GM06990 (cell line): ENCODE data around the gene NEURL1B.
A peak's percentile ranks its signal among the peaks of the same experiment; 100 is the strongest.
"Not testable (repeated sequence)": the region's sequence is repeated elsewhere in the genome, so short reads cannot be mapped to it uniquely, and the experiment has no call there.

ENCODE experiments used
- DNase-seq: peaks from one replicate; pipeline ENCODE4 v3.0.0-alpha.2; 2011; ENCODE audit not compliant: insufficient read length; ENCODE audit errors: extremely low read depth
- H3K27me3 ChIP-seq: replicated peaks from 2 replicates; pipeline ENCODE4 v1.6.0; 2011; ENCODE audit warnings: low read length; ENCODE audit not compliant: control insufficient read depth, insufficient read depth
- H3K36me3 ChIP-seq: 2 replicates; pipeline ENCODE4 v1.5.1; 2011; ENCODE audit warnings: low read length; ENCODE audit not compliant: control insufficient read depth, insufficient read depth
- H3K4me3 ChIP-seq: replicated peaks from 2 replicates; pipeline ENCODE4 v1.5.1; 2011; ENCODE audit warnings: low read depth, mild to moderate bottlenecking, control low read depth, low read length
- TF ChIP-seq, protein P1 (sequence below): IDR thresholded peaks from 2 replicates; pipeline ENCODE4 v1.5.1; 2011; ENCODE audit warnings: low read length, control low read depth, mild to moderate bottlenecking, inconsistent platforms; ENCODE audit not compliant: insufficient read depth, poor library complexity, severe bottlenecking

NEURL1B gene

DNA sequence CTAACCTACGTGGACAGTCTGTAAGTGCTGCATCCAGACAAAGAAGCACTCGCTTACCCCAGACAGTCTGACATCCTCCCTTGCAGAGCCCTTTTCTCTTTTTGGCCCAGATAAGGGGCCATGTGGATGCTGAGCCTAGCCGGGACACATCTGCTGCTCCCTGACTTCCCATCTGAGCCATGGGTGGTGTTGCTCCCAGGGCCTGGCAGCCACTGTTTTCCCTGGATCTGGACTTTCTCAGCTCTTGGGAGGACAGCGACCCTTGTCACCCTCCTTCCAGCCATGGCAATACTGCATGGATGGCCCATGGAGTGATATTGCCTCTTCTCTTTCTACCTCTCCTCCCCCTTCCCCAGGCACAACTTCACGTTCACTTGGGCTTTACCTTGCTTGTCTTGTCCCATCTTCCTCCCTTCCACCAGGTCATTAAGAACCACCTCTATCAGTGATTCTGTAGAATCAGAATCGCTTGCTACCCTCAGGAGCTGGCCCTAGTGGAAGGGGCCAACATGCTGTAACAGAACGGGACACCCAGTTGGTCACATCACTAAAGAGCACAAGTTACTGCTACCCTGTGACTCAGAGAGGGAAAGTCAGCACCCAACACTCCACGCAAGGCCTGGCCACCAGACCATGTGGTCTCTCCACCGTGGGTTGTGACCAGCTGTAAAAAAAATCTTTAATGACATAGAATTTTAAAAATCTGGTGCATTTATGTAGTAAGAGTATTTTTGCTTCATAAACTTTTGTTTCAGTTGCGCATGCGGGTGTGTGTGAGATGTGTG is 4.4 kb downstream of the NEURL1B start:
- Histone ChIP-seq H3K36me3 (no peaks in the 10 kb centered on the region), H3K27me3 (peaks cover 11% of the 10 kb centered on the region), H3K4me3 (no peak overlapping the region)
- TF ChIP-seq, protein P1, sequence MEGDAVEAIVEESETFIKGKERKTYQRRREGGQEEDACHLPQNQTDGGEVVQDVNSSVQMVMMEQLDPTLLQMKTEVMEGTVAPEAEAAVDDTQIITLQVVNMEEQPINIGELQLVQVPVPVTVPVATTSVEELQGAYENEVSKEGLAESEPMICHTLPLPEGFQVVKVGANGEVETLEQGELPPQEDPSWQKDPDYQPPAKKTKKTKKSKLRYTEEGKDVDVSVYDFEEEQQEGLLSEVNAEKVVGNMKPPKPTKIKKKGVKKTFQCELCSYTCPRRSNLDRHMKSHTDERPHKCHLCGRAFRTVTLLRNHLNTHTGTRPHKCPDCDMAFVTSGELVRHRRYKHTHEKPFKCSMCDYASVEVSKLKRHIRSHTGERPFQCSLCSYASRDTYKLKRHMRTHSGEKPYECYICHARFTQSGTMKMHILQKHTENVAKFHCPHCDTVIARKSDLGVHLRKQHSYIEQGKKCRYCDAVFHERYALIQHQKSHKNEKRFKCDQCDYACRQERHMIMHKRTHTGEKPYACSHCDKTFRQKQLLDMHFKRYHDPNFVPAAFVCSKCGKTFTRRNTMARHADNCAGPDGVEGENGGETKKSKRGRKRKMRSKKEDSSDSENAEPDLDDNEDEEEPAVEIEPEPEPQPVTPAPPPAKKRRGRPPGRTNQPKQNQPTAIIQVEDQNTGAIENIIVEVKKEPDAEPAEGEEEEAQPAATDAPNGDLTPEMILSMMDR, result no peak
- DNase-seq, result no peak

DNA sequence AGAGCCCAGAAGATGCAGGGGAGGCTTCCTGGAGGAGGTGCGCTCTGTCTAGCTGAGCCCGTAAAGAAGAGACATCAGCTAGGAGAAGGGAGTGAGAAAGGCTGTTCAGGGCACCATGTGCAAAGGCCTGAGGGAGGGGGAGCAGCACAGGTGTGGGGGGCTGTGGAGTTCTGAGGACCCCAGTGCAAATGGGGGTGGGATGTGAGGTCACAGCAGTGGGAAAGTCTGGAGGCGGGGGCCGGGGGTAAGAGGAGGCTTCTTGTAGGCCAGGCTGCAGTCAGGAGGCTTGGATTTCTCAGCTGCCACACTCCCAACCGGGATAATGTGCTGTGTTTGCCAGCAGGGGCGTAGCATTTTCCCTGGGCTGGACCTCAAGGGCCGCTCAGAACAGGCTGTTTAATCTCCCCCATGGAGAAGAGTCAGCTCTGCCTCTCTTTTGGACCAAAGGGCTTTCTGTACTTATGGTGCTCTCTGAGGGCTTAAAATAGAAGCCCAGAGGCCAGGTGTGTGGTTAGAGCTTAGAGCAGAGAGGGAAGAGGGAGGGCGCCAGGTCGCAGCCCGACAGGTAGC is 5.7 kb downstream of the NEURL1B start:
- peaks cover 11% of the 10 kb centered on the region for H3K27me3 ChIP-seq
- H3K4me3 ChIP-seq, result no peak overlapping the region
- TF ChIP-seq, protein P1, result peak; percentile 27
- H3K36me3 ChIP-seq, result no peaks in the 10 kb centered on the region
- DNase-seq, result no peak

DNA sequence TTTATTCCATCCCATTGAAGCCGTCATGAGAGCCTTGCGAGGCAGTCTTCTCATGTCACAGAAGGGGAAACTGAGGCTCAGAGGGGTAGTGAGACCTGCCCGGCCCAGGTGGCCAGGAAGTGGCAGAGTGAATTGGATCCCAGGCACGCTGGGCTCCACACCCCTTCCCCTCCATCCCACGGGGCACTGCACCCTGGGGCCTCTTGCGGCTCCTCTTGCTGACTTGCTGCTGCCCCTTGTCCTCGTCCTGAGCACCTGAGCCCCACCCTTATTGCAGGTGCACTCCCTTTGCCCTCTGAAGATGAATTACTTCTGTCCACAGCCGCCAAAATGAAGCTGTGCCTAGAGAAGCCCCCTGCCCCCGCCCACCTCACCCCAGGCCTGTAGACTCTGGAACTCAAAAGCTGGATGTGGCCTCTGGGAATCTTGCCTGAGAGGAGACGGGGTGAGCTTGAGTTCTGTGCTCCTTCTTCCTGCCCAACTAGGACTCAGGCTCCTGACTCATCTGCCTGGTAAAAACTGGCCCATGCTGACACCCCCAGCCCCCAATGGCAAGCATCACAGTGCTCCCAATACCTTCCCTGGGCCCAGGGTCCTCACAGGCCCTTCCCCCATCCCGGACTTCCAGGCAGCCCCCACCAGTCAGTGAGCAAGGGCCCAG is 6.4 kb downstream of the NEURL1B start:
- H3K36me3 ChIP-seq, result no peaks in the 10 kb centered on the region
- H3K27me3 ChIP-seq, result peaks cover 11% of the 10 kb centered on the region
- TF ChIP-seq, protein P1, result no peak
- H3K4me3 ChIP-seq, result no peak overlapping the region
- no peak for DNase-seq

DNA sequence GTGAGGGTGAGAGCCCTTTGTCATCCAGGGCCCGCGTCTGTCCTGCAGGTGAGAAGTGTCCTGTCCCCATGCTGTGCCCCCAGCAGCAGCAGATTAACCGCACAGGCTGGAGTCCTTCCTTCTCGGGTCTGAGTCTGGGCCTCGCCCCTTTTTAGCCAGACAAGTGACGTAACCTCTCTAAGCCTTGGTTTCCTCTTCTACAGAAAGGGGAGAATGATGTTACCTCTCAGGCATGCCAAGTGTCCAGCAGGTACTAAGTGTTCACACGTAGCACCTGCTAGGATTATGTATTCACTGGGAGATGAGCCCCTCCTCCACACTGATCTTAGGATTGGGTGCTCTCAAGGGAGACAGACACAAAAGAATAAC is 6.9 kb downstream of the NEURL1B start:
- TF ChIP-seq, protein P1, result no peak
- Histone ChIP-seq H3K4me3 (no peak overlapping the region), H3K36me3 (no peaks in the 10 kb centered on the region), H3K27me3 (peaks cover 11% of the 10 kb centered on the region)
- DNase-seq, result no peak

DNA sequence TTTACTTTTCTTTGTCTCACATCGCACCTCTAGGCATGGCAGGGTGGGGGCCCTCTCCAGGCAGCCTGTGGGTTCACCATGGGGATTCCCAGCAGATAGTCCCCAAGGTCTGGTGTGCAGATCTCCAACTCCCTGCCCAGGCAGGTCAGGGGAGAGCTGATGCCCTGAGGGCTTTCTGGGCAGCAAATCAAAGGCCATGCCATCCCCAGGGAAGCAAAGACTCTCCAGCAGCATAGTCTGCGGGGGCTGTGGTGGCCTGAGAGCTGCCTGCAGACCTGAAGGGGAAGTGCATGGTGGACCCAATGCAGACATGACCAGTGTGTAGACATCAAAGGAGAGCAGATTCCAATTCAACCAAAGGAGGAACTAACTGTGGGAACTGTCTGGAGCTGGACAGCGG is 7.7 kb downstream of the NEURL1B start:
- TF ChIP-seq, protein P1, result no peak
- Histone ChIP-seq H3K36me3 (no peaks in the 10 kb centered on the region), H3K4me3 (no peak overlapping the region), H3K27me3 (peaks cover 11% of the 10 kb centered on the region)
- DNase-seq, result no peak

DNA sequence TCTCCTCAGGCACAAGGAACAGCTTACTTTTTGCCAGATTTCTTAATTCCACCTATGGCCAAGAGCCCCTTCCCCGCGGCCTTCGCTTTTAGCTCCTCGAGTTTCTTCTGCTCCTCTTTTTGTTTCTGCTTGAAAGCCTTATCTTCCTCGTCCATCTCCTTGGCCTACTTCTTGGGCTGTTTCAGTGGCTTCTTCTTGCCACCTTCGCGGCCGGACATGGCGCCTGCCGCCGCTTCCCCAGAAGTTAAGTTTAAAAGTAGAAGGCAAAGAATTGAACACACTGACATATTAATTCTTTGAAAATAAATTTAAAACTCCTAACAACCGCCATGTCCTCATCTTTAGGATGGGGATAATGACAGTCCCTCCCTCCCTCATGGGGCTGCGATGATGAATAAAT is 15.4 kb downstream of the NEURL1B start:
- H3K36me3 ChIP-seq, H3K4me3 ChIP-seq, DNase-seq, H3K27me3 ChIP-seq: not testable (repeated sequence)

DNA sequence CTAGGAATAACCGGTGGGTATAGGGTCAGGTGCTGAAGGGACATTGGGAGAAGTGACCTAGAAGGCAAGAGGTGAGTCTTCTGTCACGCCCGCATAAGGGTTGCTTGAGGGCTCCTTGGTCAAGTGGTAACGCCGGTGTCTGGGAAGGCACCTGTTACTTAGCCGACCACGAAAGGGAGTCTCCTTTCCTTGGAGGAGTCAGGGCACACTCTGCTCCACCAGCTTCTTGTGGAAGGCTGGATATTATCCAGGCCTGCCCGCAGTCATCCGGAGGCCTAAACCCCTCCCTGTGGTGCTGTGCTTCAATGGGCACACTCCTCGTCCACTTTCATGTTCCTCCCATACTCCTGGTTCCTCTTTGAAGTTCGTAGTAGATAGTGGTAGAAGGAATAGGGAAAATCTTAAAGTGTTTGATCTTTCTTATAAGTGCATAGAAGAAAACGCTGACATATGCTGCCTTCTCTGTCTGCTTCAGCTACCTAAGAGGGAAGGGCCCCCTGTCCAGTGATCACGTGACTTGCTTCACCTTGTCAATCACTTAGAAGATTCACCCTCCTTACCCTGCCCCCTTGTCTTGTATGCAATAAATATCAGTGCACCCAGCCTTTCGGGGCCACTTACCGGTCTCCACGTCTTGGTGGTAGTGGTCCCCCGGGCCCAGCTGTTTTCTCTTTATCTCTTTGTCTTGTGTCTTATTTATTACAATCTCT is 16.6 kb downstream of the NEURL1B start:
- H3K27me3 ChIP-seq, H3K4me3 ChIP-seq: not testable (repeated sequence)

More for the DNA sequence above, 16.6 kb downstream of the NEURL1B start:
- H3K36me3 ChIP-seq, DNase-seq: not testable (repeated sequence)
